Trophoblast cell (in vitro differentiated cells and primary cell): Measurements from ENCODE around the gene WFDC1.

ENCODE experiments used
- DNase-seq, 2 donors: peaks; one replicate each; pipeline ENCODE4 v3.0.0-alpha.2; 2016
- H2AFZ ChIP-seq: 2 replicates; pipeline ENCODE4 v1.6.1; 2013; ENCODE audit warnings: low read length, moderate library complexity, mild to moderate bottlenecking; ENCODE audit not compliant: insufficient read depth, poor library complexity
- H2AK5ac ChIP-seq: 2 replicates; pipeline ENCODE4 v1.6.1; 2013; ENCODE audit warnings: mild to moderate bottlenecking, low read length
- H2BK120ac ChIP-seq: 2 replicates; pipeline ENCODE4 v1.6.1; 2013; ENCODE audit warnings: low read length, mild to moderate bottlenecking, moderate library complexity; ENCODE audit not compliant: insufficient read depth, poor library complexity
- H2BK12ac ChIP-seq: 2 replicates; pipeline ENCODE4 v1.6.1; 2013; ENCODE audit warnings: mild to moderate bottlenecking, low read length, moderate library complexity
- H2BK5ac ChIP-seq: 2 replicates; pipeline ENCODE4 v1.6.1; 2013; ENCODE audit warnings: low read length, low read depth, moderate library complexity, mild to moderate bottlenecking; ENCODE audit not compliant: poor library complexity
- H3K14ac ChIP-seq: 2 replicates; pipeline ENCODE4 v1.6.1; 2013; ENCODE audit warnings: mild to moderate bottlenecking, low read length
- H3K18ac ChIP-seq: 2 replicates; pipeline ENCODE4 v1.6.1; 2013; ENCODE audit warnings: mild to moderate bottlenecking, low read length
- H3K23ac ChIP-seq: 2 replicates; pipeline ENCODE4 v1.6.1; 2013; ENCODE audit warnings: low read length
- H3K27ac ChIP-seq: 2 replicates; pipeline ENCODE4 v1.5.1; 2013; ENCODE audit warnings: low read depth, mild to moderate bottlenecking, inconsistent platforms, low read length, moderate library complexity
- H3K27me3 ChIP-seq: 2 replicates; pipeline ENCODE4 v1.6.1; 2013; ENCODE audit warnings: inconsistent platforms, mild to moderate bottlenecking, low read length, moderate library complexity; ENCODE audit not compliant: insufficient read depth
- H3K36me3 ChIP-seq, 2 experiments: 1 replicate in 1 of 2; 2 replicates in 1 of 2; pipeline ENCODE4 v1.6.1; 2013; ENCODE audit warnings: low read length in 2 of 2, mild to moderate bottlenecking in 2 of 2, moderate library complexity in 1 of 2; ENCODE audit not compliant: insufficient read depth in 2 of 2, control insufficient read depth in 1 of 2
- H3K4ac ChIP-seq: 2 replicates; pipeline ENCODE4 v1.6.1; 2013; ENCODE audit warnings: low read depth, mild to moderate bottlenecking, low read length, moderate library complexity
- H3K4me1 ChIP-seq, 2 experiments: 1 replicate in 1 of 2; 2 replicates in 1 of 2; pipeline ENCODE4 v1.6.1; 2013; ENCODE audit warnings: low read length in 2 of 2, mild to moderate bottlenecking in 2 of 2, moderate library complexity in 1 of 2; ENCODE audit not compliant: insufficient read depth in 2 of 2, control insufficient read depth in 1 of 2
- H3K4me2 ChIP-seq: 2 replicates; pipeline ENCODE4 v1.6.1; 2013; ENCODE audit warnings: inconsistent platforms, mild to moderate bottlenecking, low read length, moderate library complexity
- H3K4me3 ChIP-seq: 2 replicates; pipeline ENCODE4 v1.5.1; 2013; ENCODE audit warnings: mild to moderate bottlenecking, low read depth, low read length, inconsistent platforms
- H3K79me1 ChIP-seq: one replicate; pipeline ENCODE4 v1.6.1; 2013; ENCODE audit warnings: low read length
- H3K79me2 ChIP-seq: 2 replicates; pipeline ENCODE4 v1.6.1; 2013; ENCODE audit warnings: low read length, mild to moderate bottlenecking; ENCODE audit not compliant: control insufficient read depth, insufficient read depth, poor library complexity
- H3K9ac ChIP-seq: 2 replicates; pipeline ENCODE4 v1.6.1; 2013; ENCODE audit warnings: mild to moderate bottlenecking, low read length
- H3K9me3 ChIP-seq: 2 replicates; pipeline ENCODE4 v1.6.1; 2013; ENCODE audit warnings: low read depth, mild to moderate bottlenecking, control low read depth, inconsistent platforms, low read length; ENCODE audit not compliant: insufficient read depth
- H4K12ac ChIP-seq: 2 replicates; pipeline ENCODE4 v1.6.1; 2013; ENCODE audit warnings: low read depth, mild to moderate bottlenecking, low read length, moderate library complexity
- H4K8ac ChIP-seq: 2 replicates; pipeline ENCODE4 v1.6.1; 2013; ENCODE audit warnings: low read depth, mild to moderate bottlenecking, low read length, moderate library complexity
- H4K91ac ChIP-seq: one replicate; pipeline ENCODE4 v1.6.1; 2013; ENCODE audit warnings: low read depth, mild to moderate bottlenecking, low read length, moderate library complexity
- WGBS: extraction: QIAGEN DNeasy Blood & Tissue Kit; methylation state at CpG from one replicate; pipeline ENCODE4 v1.1.7; 2013; ENCODE audit warnings: missing lambda C conversion rate; ENCODE audit not compliant: insufficient read length, insufficient coverage; ENCODE audit errors: extremely low coverage; 5-methylcytosine and 5-hydroxymethylcytosine counted together

Gene WFDC1

DNA sequence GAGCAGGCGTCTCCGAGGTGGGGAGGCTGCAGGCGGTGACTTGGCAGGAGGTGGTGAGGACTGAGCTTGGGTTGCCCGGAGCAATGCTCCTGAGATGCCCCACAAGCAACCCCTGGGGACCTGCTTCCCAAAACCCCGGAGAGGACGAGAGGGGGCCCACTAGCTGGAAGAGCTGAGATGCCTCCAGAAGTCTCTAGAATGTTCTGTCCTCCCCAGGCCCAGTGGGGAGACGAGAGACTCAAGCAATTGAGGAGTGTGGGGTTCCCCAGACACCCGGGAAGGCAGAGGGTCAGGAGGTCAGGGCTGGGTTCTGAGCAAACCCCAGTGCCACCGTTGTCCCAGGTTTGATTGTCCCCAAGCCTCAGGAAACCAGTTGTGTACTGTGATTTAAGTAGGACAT lies 52.5 kb downstream of the WFDC1 start:
- Histone ChIP-seq H3K79me2 (no peaks in the 10 kb centered on the region), H3K27ac (no peak overlapping the region), H2AK5ac (no peak overlapping the region), H4K91ac (no peak overlapping the region), H3K18ac (no peak overlapping the region), H3K4ac (no peak overlapping the region), H3K14ac (no peak overlapping the region), H2BK12ac (no peak overlapping the region), H3K4me1 (no peaks in the 10 kb centered on the region), H3K36me3 (no peaks in the 10 kb centered on the region), H3K4me3 (no peak overlapping the region), H2BK5ac (no peak overlapping the region), H2AFZ (no peak overlapping the region), H3K4me2 (no peak overlapping the region), H3K27me3 (no peaks in the 10 kb centered on the region), H4K12ac (no peak overlapping the region), H3K23ac (no peak overlapping the region), H2BK120ac (no peak overlapping the region), H3K9ac (no peak overlapping the region), H3K79me1 (no peaks in the 10 kb centered on the region), H3K9me3 (peaks cover 4% of the 10 kb centered on the region), H4K8ac (no peak overlapping the region)
- WGBS = no CpG with 5 or more reads among the region's 9 CpGs
- DNase-seq = no peak

GRCh38 chr16:84348386-84348888 lies 53.8 kb downstream of the WFDC1 start:
- Histone ChIP-seq H2BK12ac (no peak overlapping the region), H3K79me2 (no peaks in the 10 kb centered on the region), H3K36me3 (no peaks in the 10 kb centered on the region), H3K14ac (no peak overlapping the region), H4K12ac (no peak overlapping the region), H2BK5ac (no peak overlapping the region), H3K9ac (no peak overlapping the region), H3K23ac (no peak overlapping the region), H4K8ac (no peak overlapping the region), H2AFZ (no peak overlapping the region), H3K18ac (no peak overlapping the region), H3K4me1 (no peaks in the 10 kb centered on the region), H3K9me3 (peaks cover 4% of the 10 kb centered on the region), H2BK120ac (no peak overlapping the region), H3K4me3 (no peak overlapping the region), H3K79me1 (no peaks in the 10 kb centered on the region), H3K4ac (no peak overlapping the region), H4K91ac (no peak overlapping the region), H3K4me2 (no peak overlapping the region), H2AK5ac (no peak overlapping the region), H3K27ac (no peak overlapping the region), H3K27me3 (no peaks in the 10 kb centered on the region)
- no CpG with 5 or more reads among the region's 6 CpGs for WGBS
- no peak for DNase-seq

DNA sequence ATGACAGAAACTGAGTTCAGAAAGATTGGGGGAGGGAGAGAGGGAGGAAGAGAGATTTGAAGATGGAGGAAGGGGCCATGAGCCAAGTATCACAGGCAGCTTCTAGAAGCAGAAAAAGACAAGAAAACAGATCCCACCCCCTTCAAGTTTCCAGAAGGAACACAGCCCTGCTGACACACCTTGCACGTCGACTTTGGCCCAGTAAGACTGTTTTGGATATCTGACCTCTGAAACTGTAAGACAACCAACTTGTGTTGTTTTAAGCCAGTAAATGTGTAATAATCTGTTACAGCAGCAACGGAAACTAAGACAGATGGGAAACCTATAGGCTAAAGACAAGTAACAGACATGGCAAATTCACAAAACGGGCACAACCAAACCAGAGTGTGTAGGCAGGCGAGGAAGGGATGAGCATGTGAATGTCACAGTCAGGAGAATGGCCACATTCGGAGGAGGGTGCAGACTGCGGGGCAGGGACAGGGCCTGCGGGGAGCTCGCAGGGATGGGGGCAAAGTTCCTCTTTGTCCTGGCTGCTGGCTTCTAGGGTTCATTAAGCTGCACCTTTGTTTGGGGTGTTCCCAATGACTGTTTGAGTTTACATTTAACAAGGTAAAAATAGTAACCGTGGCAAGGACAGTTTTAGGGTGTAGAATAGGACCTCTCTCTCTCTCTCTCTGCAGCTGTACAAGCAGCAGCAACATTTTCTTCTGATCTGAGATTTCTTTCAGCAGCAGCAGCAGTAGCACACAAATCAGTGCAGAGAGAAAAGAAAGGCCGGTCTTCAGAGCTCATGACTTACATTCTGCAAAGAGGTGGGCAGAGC lies 55.4 kb downstream of the WFDC1 start:
- Histone ChIP-seq H3K27ac (no peak overlapping the region), H3K79me2 (no peaks in the 10 kb centered on the region), H2BK120ac (no peak overlapping the region), H3K4me2 (no peak overlapping the region), H3K4me3 (no peak overlapping the region), H2BK5ac (no peak overlapping the region), H3K4me1 (no peaks in the 10 kb centered on the region), H3K18ac (no peak overlapping the region), H3K9ac (no peak overlapping the region), H3K9me3 (peaks cover 4% of the 10 kb centered on the region), H3K36me3 (no peaks in the 10 kb centered on the region), H4K91ac (no peak overlapping the region), H2AFZ (no peak overlapping the region), H4K12ac (no peak overlapping the region), H2AK5ac (no peak overlapping the region), H3K79me1 (no peaks in the 10 kb centered on the region), H3K27me3 (no peaks in the 10 kb centered on the region), H4K8ac (no peak overlapping the region), H2BK12ac (no peak overlapping the region), H3K14ac (no peak overlapping the region), H3K23ac (no peak overlapping the region), H3K4ac (no peak overlapping the region)
- no CpG with 5 or more reads among the region's 11 CpGs for WGBS
- no peak for DNase-seq

DNA sequence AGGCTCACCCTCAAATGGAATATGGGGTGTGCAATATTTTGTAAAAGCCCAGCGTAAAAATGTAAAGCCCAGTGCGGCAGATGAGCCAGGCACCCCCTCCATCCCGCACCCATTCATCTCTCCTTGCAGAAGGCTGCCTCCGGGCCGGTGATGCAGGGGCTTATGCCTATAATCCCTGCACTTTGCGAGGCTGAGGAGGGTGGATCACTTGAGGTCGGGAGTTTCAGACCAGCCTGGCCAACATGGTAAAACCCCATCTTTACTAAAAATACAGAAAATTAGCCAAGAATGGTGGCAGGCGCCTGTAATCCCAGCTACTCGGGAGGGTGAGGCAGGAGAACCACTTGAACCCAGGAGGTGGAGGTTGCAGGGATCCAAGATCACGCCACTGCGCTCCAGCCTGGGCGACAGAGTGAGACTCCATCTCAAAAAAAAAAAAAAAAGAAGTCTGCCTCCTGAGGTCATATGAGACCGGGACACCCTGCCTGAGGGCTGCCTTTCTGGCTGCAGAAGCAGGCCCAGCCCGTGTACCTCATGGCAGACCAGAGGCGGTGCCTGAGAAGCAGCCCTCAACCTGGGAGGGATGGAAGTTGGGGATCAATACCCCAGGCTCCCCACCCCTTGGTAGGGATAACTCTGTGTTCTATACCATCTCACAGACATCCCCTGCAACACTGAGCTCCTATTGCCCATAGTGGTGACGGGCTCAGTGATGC lies 56.2 kb downstream of the WFDC1 start:
- Histone ChIP-seq H4K91ac (no peak overlapping the region), H4K12ac (no peak overlapping the region), H3K4me2 (no peak overlapping the region), H3K36me3 (no peaks in the 10 kb centered on the region), H3K14ac (no peak overlapping the region), H3K27me3 (no peaks in the 10 kb centered on the region), H3K9ac (peak overlapping the region; percentile 9), H3K79me2 (no peaks in the 10 kb centered on the region), H2BK120ac (no peak overlapping the region), H3K4me1 (no peaks in the 10 kb centered on the region), H3K4ac (no peak overlapping the region), H2BK5ac (no peak overlapping the region), H3K23ac (no peak overlapping the region), H2AK5ac (no peak overlapping the region), H3K79me1 (no peaks in the 10 kb centered on the region), H3K4me3 (no peak overlapping the region), H3K9me3 (peaks cover 2% of the 10 kb centered on the region), H4K8ac (no peak overlapping the region), H2BK12ac (no peak overlapping the region), H3K27ac (no peak overlapping the region), H3K18ac (no peak overlapping the region), H2AFZ (no peak overlapping the region)
- no peak for DNase-seq
- WGBS = no CpG with 5 or more reads among the region's 16 CpGs
